GM19025 (cell line): ENCODE results near the gene RASAL3.

Experiments used
- ATAC-seq: cut with Tn5 transposase; IDR thresholded peaks from one replicate; pipeline ENCODE4 v1.9.1; 2021; ENCODE audit warnings: mild to moderate bottlenecking, low read depth, moderate library complexity; ENCODE audit not compliant: unreplicated experiment

Gene RASAL3

GRCh38 chr19:15436826-15437110 is 27.6 kb downstream of the RASAL3 start:
- no peak for ATAC-seq

DNA sequence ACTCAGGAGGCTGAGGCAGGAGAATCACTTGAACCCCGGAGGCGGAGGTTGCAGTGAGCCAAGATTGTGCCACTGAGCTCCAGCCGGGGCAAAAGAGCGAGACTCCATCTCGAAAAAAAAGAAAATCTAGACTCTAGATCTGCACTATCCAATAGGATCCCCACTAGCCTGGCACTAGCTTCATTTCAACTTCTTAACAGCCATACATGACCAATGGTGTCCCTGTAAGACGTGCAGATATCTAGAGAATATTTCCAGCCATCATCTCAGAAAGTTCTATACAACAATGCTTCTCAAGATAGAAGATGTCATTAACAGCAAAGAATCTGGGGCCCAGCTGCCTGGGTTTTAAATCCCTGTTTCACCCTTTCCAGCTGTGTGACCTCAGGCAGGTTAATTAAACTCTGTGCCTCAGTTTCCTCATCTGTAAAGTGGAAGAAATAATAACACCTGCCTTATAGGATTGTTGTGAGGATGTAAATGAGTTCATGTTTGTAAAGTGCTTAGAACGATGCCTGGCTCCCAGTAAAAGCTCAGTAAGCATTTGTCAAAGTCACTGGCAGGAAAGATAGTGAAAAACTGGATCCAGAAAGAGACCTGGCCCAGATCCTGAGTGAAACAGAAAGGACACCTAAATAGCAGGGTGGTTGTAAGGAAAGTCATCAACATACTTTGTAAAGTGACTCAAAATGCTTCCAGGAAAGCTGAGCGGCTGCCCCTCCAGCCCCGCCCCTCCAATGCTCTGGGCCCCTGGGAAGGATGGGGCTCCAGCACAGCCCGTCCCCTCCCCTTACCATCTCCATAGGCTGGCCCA is 28.1 kb downstream of the RASAL3 start:
- no peak for ATAC-seq

GRCh38 chr19:15433519-15434069 is 30.8 kb downstream of the RASAL3 start:
- no peak for ATAC-seq

DNA sequence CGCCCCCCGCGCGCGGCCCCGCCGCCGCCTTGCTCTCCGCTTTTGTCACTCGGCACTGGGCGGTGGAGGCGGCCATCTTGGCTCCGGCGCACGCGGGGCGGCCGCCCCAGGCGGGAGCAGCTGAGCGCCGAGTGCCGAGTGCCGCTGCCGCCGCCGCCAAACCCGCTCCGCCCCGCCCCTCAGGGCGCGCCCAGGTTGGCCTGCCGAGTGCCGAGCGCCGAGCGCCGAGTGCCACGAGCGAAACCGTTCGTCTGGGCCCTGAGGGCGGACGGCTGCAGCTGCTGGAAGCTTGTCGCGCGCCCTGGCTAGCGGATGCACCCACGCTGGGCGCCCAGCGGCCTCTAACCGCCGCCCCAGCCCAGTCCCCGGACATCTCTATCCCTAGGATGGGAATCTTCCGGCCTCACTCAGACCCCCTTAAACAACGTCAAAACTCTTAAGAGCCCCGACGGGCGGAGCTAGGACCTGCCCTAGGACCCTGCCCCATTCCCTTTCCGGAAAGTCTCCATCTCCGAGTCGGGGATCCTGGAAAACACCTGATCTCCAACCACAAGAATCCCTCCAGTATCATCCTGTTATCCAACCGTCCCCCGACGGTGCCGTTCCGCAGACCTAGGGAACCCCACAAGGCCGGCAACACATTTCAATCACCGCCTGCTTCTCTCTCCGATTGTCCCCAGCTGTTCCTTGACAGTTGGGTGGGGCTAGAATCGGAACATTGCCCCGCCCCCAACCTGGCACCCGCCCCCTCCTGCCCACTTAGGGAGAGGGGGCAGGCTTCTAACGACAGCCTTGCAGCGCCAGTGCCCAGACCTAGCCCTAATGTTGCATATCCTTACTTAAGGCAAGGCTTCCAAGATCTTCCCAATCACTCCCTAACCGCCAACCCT is 31.5 kb downstream of the RASAL3 start:
- peak; percentile 58 for ATAC-seq

GRCh38 chr19:15432018-15432494 is 32.3 kb downstream of the RASAL3 start:
- ATAC-seq, result no peak

DNA sequence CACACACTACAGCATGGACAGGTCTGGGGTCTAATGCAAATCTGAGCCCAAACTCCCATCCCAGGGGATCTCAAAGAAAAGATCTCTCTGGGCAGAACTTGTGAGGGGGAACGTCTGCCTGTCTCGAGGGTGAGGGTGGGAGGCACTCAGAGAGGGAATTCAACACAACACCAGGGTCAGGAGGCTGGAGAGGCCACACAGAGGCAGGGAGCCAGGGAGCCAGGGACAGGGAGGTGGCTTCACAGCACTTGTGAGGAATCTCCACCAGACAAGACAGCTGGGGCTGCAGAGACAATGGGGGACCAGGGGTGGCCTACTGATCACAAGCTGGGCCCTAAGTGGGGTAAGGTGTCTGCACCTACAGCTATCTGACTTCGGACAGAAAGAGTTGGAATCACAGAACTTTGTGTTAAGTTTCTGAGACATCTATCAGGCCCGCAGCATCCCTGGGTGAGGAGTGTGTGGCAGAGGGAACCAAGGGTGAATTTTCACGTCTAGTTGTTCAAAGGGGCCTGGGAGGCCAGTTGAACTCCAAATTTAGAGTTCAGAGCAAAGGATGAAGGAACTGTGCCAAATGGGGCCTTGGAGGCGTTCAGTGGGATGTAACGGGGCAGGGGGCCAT is 32.8 kb downstream of the RASAL3 start:
- ATAC-seq, result no peak

DNA sequence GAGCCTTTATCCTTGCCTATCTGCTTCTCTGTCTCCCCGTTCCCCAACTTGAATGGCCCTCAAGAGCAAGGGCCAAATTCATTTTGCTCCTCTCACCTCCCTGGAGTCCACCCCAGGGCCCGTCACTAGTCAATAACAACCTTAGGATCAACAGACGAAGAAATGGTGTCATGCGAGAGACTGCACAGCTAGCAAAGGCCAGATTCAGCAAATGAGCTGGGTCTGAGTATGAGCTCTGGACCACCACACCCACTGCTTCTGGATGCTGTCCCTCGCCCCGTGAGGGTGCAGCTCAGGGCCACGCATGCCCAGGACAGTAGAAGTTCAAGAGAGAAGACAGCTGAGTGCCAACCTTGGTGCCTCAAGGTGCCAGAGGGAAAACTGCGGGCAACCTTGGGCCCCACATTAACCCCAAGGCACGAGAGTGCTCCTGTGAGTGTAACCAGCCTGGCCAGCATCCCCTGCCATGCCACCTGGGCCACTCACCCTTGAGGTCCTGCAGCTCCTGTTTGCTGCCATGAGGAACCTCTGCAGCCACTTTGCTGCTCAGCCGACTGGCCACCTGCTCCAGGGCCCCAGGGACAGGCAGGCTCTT is 33.7 kb downstream of the RASAL3 start:
- ATAC-seq, result no peak

GRCh38 chr19:15429825-15430467 is 34.4 kb downstream of the RASAL3 start:
- ATAC-seq, result no peak

- no peak for ATAC-seq
These were observed 35.2 kb downstream of the RASAL3 start for GRCh38 chr19:15428956-15429824.

DNA sequence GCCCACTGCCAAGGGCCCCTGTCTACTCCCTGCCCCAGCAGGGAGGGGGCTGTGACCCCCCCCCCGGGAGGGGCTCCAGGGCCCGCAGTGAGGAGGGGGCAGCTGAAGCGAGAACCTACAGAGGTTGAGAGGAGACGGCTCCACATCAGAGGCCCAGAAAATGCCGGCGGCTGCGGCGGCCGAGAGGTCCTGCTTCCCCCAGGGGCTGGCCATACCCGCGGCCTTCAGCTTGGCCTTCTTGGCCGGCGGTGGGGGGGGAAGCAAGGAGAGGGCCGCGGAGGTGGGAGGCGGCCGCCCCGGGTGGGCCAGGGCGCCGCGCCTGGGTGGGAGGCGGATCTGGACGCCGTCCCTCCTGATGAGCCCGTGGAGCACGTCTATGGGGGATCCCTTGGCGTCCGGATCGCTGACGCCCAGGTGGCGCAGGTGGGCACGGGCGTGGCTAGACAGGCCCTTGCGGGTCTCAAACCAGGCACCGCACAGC is 36.3 kb downstream of the RASAL3 start:
- no peak for ATAC-seq

DNA sequence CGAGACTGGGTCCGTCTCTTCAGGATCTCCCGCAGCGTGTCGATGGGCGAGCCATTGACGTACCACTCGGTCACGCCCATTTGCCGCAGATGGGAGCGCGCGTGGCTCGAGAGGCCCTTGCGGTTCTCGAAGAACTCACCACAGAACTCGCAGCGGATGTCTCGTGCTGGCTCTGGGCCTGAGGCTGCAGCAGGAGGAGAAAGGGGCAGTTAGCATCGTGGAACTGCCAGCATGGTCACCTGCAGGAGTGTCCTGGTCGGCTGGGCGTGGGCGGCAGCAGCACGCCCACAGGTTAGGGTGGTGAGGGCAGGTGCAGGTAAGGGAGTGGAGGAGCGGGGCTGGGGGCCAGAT is 37.0 kb downstream of the RASAL3 start:
- ATAC-seq, result no peak

DNA sequence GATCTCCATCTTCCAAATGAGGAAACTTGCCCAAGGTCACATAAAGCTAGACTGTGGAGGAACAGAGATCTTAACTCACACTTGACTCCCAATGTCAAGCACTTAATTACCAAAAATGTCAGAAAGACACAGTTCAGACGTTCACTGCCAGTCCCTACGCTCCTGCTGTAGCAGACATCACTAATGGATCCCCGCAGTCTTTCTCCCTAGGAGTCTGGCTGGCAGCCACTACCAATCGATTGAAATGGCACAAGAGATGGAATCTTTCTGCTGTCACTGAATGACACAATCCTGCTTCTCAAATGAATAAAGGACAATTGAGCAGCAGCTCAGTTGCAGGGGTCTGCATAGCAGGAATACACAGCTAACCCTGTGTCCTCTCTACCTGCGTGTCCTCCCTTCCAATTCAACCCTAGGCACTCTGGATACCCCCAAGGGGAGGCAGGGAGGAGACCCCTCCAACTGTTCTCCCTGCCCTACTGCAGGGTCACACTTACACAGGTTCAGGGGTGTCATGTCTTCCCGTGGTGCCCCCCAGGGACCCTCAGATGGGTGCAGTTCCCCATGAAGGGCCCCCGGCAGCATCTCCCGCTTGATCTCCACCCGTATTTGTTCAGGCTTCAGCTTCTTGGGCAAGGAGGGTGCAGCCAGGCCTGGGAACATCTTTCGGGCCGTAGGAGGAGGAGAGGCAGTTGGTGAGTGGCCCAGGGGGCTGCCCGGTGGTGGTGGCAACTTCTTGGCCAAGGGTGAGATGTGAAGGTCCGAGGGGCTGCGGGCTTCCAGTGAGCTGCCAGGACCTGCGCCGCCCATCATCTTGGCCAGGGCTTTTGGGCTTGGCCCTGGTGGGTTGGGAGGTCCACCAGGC is 37.6 kb downstream of the RASAL3 start:
- no peak for ATAC-seq

DNA sequence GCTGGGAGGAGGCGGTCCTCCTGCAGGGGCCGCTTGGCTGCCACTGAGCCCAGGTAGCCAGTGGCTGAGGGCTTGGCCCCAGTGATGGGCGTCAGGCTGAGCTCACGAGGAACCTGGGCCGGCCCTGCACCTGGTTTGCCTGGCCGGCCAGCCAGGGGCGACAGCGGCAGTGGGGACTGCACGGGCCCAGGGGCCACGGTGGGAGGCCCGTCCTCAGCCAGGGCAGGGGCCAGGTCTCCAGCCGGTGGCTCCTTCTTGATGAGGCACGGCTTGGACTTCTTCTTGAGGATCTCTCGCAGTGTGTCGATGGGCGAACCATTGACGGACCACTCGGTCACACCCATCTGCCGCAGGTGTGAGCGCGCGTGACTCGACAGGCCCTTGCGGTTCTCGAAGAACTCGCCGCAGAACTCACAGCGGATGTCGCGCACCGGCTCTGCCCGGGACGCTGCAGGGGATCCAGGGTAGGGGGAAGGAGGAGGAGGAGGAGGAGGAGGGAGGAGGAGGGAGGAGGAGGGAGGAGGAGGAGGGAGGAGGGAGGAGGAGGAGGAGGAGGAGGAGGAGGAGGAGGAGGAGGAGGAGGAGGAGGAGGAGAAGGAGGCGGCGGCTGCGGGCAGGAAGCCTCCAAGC is 38.9 kb downstream of the RASAL3 start:
- no peak for ATAC-seq

GRCh38 chr19:15424692-15425272 is 39.6 kb downstream of the RASAL3 start:
- ATAC-seq, result no peak

- ATAC-seq, result no peak
These were observed 40.2 kb downstream of the RASAL3 start for GRCh38 chr19:15424121-15424520.

DNA sequence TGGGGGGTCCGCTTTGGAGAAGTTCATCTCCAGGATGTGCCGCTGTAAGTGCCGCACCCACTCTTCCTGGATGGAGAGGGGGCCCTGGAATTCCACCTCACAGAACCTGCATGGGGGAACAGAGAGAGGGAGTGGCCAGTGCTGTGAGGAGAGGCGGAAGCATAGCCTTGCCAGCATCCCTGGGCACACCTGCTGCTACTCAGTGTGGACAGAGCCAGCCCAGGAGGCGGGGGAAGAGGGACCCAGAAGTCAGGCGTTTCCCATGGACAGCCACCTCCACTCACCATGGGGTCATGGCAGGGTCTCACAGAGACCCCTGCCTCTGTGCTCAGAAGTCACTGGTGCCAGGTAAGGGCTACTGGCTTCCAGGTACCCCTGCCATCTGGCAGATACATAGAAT is 41.2 kb downstream of the RASAL3 start:
- no peak for ATAC-seq

GRCh38 chr19:15422296-15423075 is 41.9 kb downstream of the RASAL3 start:
- ATAC-seq, result no peak
